ENCODE data around the gene CPED1.
"Not testable (repeated sequence)": the region's sequence is repeated elsewhere in the genome, so short reads cannot be mapped to it uniquely, and the experiment has no call there.

The CPED1 gene

GRCh38 chr7:121020989-121021969 is 32.8 kb downstream of the CPED1 start:
- no peak for DNase-seq

- DNase-seq: no peak
These were observed 34.7 kb downstream of the CPED1 start for GRCh38 chr7:121023194-121023593.

GRCh38 chr7:121023683-121024511 is 35.4 kb downstream of the CPED1 start:
- no peak for DNase-seq

- DNase-seq: no peak
These were observed 36.1 kb downstream of the CPED1 start for GRCh38 chr7:121024611-121025010.

- DNase-seq: no peak
These were observed 37.6 kb downstream of the CPED1 start for GRCh38 chr7:121026159-121026558.

GRCh38 chr7:121026577-121027111 is 38.1 kb downstream of the CPED1 start:
- no peak for DNase-seq

- DNase-seq: no peak
These were observed 39.5 kb downstream of the CPED1 start for GRCh38 chr7:121027761-121028669.

- no peak for DNase-seq
These were observed 40.8 kb downstream of the CPED1 start for GRCh38 chr7:121029302-121029701.

GRCh38 chr7:121030308-121030707 is 41.8 kb downstream of the CPED1 start:
- DNase-seq: no peak

- DNase-seq: no peak
These were observed 44.3 kb downstream of the CPED1 start for GRCh38 chr7:121032645-121033460.

- DNase-seq: no peak
These were observed 46.4 kb downstream of the CPED1 start for GRCh38 chr7:121034929-121035328.

GRCh38 chr7:121036776-121037175 is 48.3 kb downstream of the CPED1 start:
- not testable (repeated sequence) for DNase-seq

- DNase-seq: not testable (repeated sequence)
These were observed 48.8 kb downstream of the CPED1 start for GRCh38 chr7:121037329-121037728.

GRCh38 chr7:121037957-121038716 is 49.6 kb downstream of the CPED1 start:
- no peak for DNase-seq

GRCh38 chr7:121038717-121039509 is 50.4 kb downstream of the CPED1 start:
- no peak for DNase-seq

GRCh38 chr7:121039510-121039822 is 51.0 kb downstream of the CPED1 start:
- no peak for DNase-seq

GRCh38 chr7:121039994-121040393 is 51.5 kb downstream of the CPED1 start:
- no peak for DNase-seq

GRCh38 chr7:121041516-121042148 is 53.1 kb downstream of the CPED1 start:
- DNase-seq: no peak

GRCh38 chr7:121042195-121042594 is 53.7 kb downstream of the CPED1 start:
- no peak for DNase-seq

Data from activated naive CD4-positive, alpha-beta T cell treated with anti-CD3 and anti-CD28 coated beads, Interleukin-2, amount 50 U/mL, for 16 hours (primary cell).